BLaER1 (cell line): Measurements from ENCODE around the gene STK11IP.

Source experiments
- H3K27ac ChIP-seq: shearing (Covaris generic); formaldehyde crosslinking; 2 replicates; pipeline ENCODE4 v1.8.1; 2022
- H3K27me3 ChIP-seq: shearing (Covaris generic); formaldehyde crosslinking; 2 replicates; pipeline ENCODE4 v1.8.1; 2022
- H3K36me3 ChIP-seq: shearing (Covaris generic); formaldehyde crosslinking; 2 replicates; pipeline ENCODE4 v1.8.1; 2022
- H3K4me1 ChIP-seq: shearing (Covaris generic); formaldehyde crosslinking; 2 replicates; pipeline ENCODE4 v1.8.1; 2022
- H3K4me2 ChIP-seq: shearing (Covaris generic); formaldehyde crosslinking; 2 replicates; pipeline ENCODE4 v1.8.1; 2022
- H3K4me3 ChIP-seq: shearing (Covaris generic); formaldehyde crosslinking; 2 replicates; pipeline ENCODE4 v1.8.1; 2022
- H3K9ac ChIP-seq: shearing (Covaris generic); formaldehyde crosslinking; 2 replicates; pipeline ENCODE4 v1.8.1; 2022
- H3K9me3 ChIP-seq: shearing (Covaris generic); formaldehyde crosslinking; 2 replicates; pipeline ENCODE4 v1.8.1; 2022
- H4K20me1 ChIP-seq: shearing (Covaris generic); formaldehyde crosslinking; 2 replicates; pipeline ENCODE4 v1.8.1; 2022
- Cebpa-rat ChIP-seq: shearing (Covaris generic); IDR thresholded peaks from 2 replicates; pipeline ENCODE4 v1.8.1; 2022

STK11IP gene

DNA sequence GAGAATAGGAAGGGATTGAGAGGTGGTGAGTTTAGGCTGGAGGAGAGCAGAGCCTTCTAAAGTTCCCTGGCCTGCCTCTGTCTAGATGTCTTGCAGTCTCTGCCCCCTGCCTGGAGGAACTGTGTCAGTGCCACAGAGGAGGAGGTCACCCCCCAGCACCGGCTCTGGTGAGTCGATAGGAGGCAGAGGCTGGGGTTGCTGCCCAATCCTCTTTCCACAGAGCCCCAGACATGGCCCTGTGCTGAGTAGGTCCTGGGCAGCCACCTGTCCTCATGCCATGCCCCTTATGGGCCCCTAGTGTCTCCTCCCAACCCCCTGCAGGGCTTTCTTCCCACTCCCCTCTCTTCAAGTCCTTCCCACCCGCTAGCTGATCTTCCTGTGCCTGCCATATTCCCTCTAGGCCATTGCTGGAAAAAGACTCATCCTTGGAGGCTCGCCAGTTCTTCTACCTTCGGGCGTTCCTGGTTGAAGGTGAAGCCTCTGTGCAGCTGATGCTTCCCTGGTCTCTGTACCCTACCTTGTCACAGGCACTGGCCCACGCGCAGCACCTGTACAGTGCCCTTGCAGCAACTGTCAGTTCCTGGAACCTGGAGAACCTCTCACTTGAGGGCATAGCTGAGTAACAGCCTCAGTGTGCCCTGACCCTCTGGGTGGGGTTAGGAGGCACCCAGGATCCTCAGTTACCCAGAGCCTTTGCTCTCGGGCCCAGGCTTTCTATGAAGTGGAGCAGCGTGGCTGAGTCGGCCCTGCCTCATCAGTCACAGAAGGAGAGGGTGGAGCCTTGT is 16.6 kb downstream of the STK11IP start:
- Histone ChIP-seq H4K20me1 (peaks cover 16% of the 10 kb centered on the region), H3K4me2 (peak overlapping the region; percentile 49), H3K27me3 (no peaks in the 10 kb centered on the region), H3K4me3 (no peak overlapping the region), H3K9ac (no peak overlapping the region), H3K27ac (no peak overlapping the region), H3K9me3 (no peaks in the 10 kb centered on the region), H3K36me3 (peaks cover 65% of the 10 kb centered on the region), H3K4me1 (peaks cover 32% of the 10 kb centered on the region)
- TF ChIP-seq Cebpa-rat, result no peak

DNA sequence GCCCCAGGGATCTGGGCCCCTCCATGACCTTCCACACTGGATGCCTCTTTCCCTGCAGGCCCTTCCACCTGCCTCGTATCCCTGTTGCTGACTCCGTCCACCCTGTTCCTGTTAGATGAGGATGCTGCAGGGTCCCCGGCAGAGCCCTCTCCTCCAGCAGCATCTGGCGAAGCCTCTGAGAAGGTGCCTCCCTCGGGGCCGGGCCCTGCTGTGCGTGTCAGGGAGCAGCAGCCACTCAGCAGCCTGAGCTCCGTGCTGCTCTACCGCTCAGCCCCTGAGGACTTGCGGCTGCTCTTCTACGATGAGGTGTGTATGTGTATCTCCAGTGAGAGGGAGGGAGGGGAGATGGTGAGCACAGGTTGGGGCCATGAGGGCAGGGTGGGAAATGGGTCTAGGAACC is 17.4 kb downstream of the STK11IP start:
- H3K9ac ChIP-seq, result no peak overlapping the region
- H3K36me3 ChIP-seq, result peaks cover 57% of the 10 kb centered on the region
- no peak overlapping the region for H3K4me3 ChIP-seq
- H3K4me1 ChIP-seq, result peaks cover 32% of the 10 kb centered on the region
- no peak for TF ChIP-seq Cebpa-rat
- peak overlapping the region; percentile 49 for H3K4me2 ChIP-seq
- H3K9me3 ChIP-seq, result no peaks in the 10 kb centered on the region
- peaks cover 16% of the 10 kb centered on the region for H4K20me1 ChIP-seq
- no peaks in the 10 kb centered on the region for H3K27me3 ChIP-seq
- H3K27ac ChIP-seq, result no peak overlapping the region

DNA sequence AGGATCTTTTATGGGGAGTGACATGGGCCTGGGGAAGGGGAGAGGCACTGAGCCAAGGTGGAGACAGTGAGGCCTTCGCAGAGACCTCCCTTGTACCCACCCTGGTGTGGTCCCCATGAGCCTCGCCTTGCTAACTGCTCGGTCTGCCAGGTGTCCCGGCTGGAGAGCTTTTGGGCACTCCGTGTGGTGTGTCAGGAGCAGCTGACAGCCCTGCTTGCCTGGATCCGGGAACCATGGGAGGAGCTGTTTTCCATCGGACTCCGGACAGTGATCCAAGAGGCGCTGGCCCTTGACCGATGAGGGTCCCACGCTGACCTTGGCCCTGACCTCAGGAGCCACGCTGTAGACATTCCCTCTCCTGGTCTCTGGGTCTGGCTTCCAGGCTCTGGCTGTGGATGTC is 18.2 kb downstream of the STK11IP start:
- H3K4me1 ChIP-seq, result peaks cover 32% of the 10 kb centered on the region
- H3K27ac ChIP-seq, result no peak overlapping the region
- H3K36me3 ChIP-seq, result peaks cover 49% of the 10 kb centered on the region
- H3K9me3 ChIP-seq, result no peaks in the 10 kb centered on the region
- no peaks in the 10 kb centered on the region for H3K27me3 ChIP-seq
- no peak for TF ChIP-seq Cebpa-rat
- H3K9ac ChIP-seq, result no peak overlapping the region
- H3K4me2 ChIP-seq, result no peak overlapping the region
- peaks cover 16% of the 10 kb centered on the region for H4K20me1 ChIP-seq
- no peak overlapping the region for H3K4me3 ChIP-seq

DNA sequence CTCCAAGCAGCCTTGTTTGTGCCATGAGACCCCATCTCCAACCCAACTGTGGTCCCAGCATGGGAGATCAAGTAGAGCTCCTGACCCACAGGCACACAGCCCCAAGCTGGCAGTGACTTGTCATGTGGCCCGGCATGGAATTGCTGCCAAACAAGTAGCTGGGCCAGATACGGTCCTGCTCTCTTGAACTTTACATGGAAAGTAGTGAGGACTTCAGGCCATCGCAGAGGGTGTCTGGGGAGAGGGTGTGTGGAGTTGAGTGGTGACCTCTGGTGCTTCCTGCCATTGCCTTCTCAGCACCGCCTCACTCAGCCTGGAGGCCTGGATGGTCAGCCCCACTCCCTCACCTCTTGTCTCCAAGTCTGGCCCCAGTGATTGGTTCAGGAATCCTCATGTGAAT is 18.9 kb downstream of the STK11IP start:
- H3K4me1 ChIP-seq, result peaks cover 32% of the 10 kb centered on the region
- peaks cover 42% of the 10 kb centered on the region for H3K36me3 ChIP-seq
- peaks cover 16% of the 10 kb centered on the region for H4K20me1 ChIP-seq
- H3K27me3 ChIP-seq, result no peaks in the 10 kb centered on the region
- H3K4me3 ChIP-seq, result no peak overlapping the region
- no peak for TF ChIP-seq Cebpa-rat
- no peak overlapping the region for H3K9ac ChIP-seq
- H3K9me3 ChIP-seq, result no peaks in the 10 kb centered on the region
- no peak overlapping the region for H3K27ac ChIP-seq
- no peak overlapping the region for H3K4me2 ChIP-seq

DNA sequence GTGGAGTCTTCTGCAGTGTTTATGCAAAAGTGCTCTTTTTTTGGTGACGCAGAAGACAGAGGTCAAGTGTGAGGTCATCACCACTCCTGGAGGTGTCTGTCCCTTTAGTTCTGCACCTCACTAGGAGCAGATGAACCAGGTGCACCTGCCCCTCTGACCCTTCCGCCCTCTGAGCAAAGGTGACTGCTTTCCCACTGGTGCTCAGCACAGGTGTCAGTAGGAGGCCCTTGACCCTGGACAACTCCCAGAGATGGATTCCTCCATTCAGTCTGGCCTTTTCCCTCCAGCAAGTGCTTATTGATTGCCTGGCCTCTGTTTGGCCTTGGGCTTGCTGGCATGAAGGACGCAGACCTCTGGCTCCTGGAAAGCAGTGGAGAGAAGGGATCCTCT is 21.1 kb downstream of the STK11IP start:
- Histone ChIP-seq H3K27ac (no peak overlapping the region), H3K36me3 (peaks cover 32% of the 10 kb centered on the region), H4K20me1 (peaks cover 16% of the 10 kb centered on the region), H3K4me1 (peaks cover 18% of the 10 kb centered on the region), H3K27me3 (no peaks in the 10 kb centered on the region), H3K9me3 (no peaks in the 10 kb centered on the region), H3K4me3 (no peak overlapping the region), H3K9ac (no peak overlapping the region), H3K4me2 (no peak overlapping the region)
- TF ChIP-seq Cebpa-rat, result no peak

DNA sequence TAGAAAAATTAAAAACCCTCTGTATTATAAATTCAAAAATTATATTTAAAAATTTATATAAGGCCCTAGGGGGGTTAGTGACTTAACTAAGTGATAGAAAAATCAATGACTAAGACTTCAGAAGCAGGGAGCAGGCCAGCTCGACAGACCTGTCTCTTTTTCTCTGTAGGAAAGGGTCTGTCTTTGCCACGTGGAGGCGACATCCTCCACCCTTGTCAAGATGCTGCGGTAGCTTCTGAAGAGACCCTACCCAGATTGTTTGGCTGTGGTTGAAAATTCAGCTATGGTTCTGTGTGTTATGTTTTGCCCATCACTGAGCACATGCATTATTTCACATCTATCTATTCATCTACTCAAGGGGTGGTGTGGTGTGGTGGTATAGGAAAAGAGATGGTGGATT is 21.6 kb downstream of the STK11IP start:
- peaks cover 15% of the 10 kb centered on the region for H3K4me1 ChIP-seq
- H3K9ac ChIP-seq, result no peak overlapping the region
- no peak overlapping the region for H3K4me3 ChIP-seq
- H4K20me1 ChIP-seq, result peaks cover 13% of the 10 kb centered on the region
- H3K27me3 ChIP-seq, result no peaks in the 10 kb centered on the region
- no peak for TF ChIP-seq Cebpa-rat
- peaks cover 28% of the 10 kb centered on the region for H3K36me3 ChIP-seq
- no peak overlapping the region for H3K4me2 ChIP-seq
- no peaks in the 10 kb centered on the region for H3K9me3 ChIP-seq
- H3K27ac ChIP-seq, result no peak overlapping the region

DNA sequence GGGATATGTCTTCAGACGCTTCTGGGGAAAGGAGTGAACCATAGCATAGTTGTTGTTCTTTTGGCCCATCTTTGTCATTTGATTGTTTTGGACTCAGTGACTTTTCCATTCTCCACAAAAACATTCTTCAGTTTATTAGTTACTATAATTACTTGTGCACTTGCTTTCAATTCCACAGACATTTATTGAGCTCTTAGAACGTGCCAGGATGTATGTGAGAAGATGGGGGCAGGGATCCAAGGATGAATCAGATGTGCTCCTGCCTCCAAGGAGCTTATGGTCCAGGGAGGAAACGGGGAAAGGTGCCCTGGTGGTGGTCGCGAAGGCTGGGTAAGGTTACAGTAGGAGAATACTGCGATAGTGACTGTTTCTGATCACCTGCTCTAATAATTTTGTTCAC is 22.9 kb downstream of the STK11IP start:
- Histone ChIP-seq H3K36me3 (peaks cover 16% of the 10 kb centered on the region), H3K4me1 (peaks cover 2% of the 10 kb centered on the region; the same call in 1 of the 2 replicates), H3K27ac (no peak overlapping the region), H3K9ac (no peak overlapping the region), H3K4me2 (no peak overlapping the region), H3K9me3 (no peaks in the 10 kb centered on the region), H3K4me3 (no peak overlapping the region), H3K27me3 (0 out of 2 replicates have a peak, but pooled peaks cover 1% of the 10 kb centered on the region), H4K20me1 (no peaks in the 10 kb centered on the region)
- TF ChIP-seq Cebpa-rat, result no peak

DNA sequence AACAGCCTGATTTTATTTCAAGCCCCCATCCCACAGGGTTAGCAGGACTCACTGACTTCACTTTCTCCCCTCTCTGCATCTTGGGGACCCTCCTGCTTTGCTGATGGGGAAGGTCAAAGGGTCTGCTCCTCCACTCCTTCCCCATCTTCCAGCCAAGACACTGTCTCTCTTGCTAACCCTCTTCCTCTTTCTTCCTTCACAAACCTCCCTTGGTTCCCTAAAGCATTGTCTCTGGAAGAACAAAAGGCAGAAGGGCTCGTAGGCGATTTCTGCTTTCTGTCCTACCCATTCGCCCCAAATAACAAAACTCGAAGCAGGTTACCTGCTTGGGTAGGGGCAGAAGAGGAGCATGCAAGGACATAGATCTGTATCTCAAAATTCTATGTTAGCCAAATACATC is 24.3 kb downstream of the STK11IP start:
- TF ChIP-seq Cebpa-rat, result no peak
- H4K20me1 ChIP-seq, result no peaks in the 10 kb centered on the region
- peaks cover 12% of the 10 kb centered on the region for H3K27me3 ChIP-seq
- peaks cover 3% of the 10 kb centered on the region; the same call in 1 of the 2 replicates for H3K36me3 ChIP-seq
- no peaks in the 10 kb centered on the region for H3K4me1 ChIP-seq
- no peaks in the 10 kb centered on the region for H3K9me3 ChIP-seq
- no peak overlapping the region for H3K9ac ChIP-seq
- no peak overlapping the region for H3K4me3 ChIP-seq
- H3K4me2 ChIP-seq, result no peak overlapping the region
- H3K27ac ChIP-seq, result no peak overlapping the region

DNA sequence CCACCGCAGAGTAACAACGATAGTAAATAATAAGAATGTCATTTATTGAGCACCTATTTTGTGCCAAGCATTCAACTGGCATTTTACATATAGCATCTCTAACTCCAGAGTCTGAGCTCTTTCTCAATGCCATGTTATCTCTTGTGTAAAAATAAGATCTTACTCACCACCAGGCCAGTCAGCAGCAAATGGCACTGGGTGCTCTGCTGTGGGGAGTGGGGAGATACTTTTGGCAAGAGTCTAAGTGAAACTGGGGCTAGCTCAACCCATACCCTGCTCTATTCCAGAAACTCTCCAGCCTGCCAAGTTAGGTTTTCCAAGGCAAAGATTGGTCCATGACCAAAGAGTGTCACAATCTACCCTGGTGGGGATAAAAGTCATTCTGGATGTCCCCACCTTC is 24.8 kb downstream of the STK11IP start:
- H3K9me3 ChIP-seq, result no peaks in the 10 kb centered on the region
- H3K4me2 ChIP-seq, result no peak overlapping the region
- no peak overlapping the region for H3K9ac ChIP-seq
- H3K36me3 ChIP-seq, result no peaks in the 10 kb centered on the region
- no peaks in the 10 kb centered on the region for H3K4me1 ChIP-seq
- H3K27ac ChIP-seq, result no peak overlapping the region
- TF ChIP-seq Cebpa-rat, result no peak
- H4K20me1 ChIP-seq, result no peaks in the 10 kb centered on the region
- no peak overlapping the region for H3K4me3 ChIP-seq
- peaks cover 18% of the 10 kb centered on the region for H3K27me3 ChIP-seq

DNA sequence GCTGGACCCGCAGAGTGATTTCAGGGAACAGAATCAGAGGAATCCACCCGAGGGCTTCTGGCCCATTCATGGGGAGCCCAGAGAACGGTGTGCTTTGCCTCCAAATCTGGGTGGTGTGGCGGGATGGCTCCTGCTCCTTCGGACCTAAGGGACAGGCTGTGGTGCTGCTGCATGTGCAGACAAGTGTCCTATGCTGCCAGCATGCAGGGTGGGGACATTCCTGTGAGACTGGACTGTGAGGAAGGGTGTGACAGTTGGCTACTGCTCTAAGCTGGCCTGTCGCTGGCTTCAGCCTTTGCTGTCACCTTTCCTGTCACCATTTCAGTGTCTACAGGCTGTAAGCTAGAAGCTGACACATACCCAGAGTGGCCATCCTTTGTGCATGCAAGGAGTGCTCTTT is 26.9 kb downstream of the STK11IP start:
- Histone ChIP-seq H3K9me3 (no peaks in the 10 kb centered on the region), H3K9ac (no peak overlapping the region)
- no peak for TF ChIP-seq Cebpa-rat

More for the DNA sequence above, 26.9 kb downstream of the STK11IP start:
- H3K27ac ChIP-seq, result no peak overlapping the region
- H4K20me1 ChIP-seq, result no peaks in the 10 kb centered on the region
- H3K36me3 ChIP-seq, result no peaks in the 10 kb centered on the region
- H3K4me2 ChIP-seq, result no peak overlapping the region
- peaks cover 12% of the 10 kb centered on the region; the same call in 1 of the 2 replicates for H3K4me1 ChIP-seq
- no peak overlapping the region for H3K4me3 ChIP-seq
- peaks cover 35% of the 10 kb centered on the region for H3K27me3 ChIP-seq
